Hypothalamus (tissue), 51 donors: ENCODE results near the gene WDR47.
A peak's percentile ranks its signal among the peaks of the same experiment; 100 is the strongest.
"Not testable (repeated sequence)": the region's sequence is repeated elsewhere in the genome, so short reads cannot be mapped to it uniquely, and the experiment has no call there.

ENCODE experiments used
- DNase-seq, 51 donors: peaks; one replicate each; lab custom pipeline; 2025; lab: John Stamatoyannopoulos, UW

The WDR47 gene

GRCh38 chr1:109056064-109056463 lies 14.2 kb upstream of the WDR47 start:
- DNase-seq, result no peak

- DNase-seq, result not testable (repeated sequence)
Measured at GRCh38 chr1:109052145-109052544, 10.2 kb upstream of the WDR47 start.

- DNase-seq, result no peak
Measured at GRCh38 chr1:109050228-109050995, 8.5 kb upstream of the WDR47 start.

GRCh38 chr1:109048335-109048734 lies 6.4 kb upstream of the WDR47 start:
- no peak for DNase-seq

GRCh38 chr1:109047339-109047738 lies 5.4 kb upstream of the WDR47 start:
- DNase-seq, result no peak

- DNase-seq, result no peak
Measured at GRCh38 chr1:109046671-109047070, 4.8 kb upstream of the WDR47 start.

GRCh38 chr1:109045595-109045994 lies 3.7 kb upstream of the WDR47 start:
- DNase-seq, result no peak

- peak in 31 of 51 donors; percentile 3 to 72 (median 33) for DNase-seq
Measured at GRCh38 chr1:109040989-109041620, 797 bp downstream of the WDR47 start.

- DNase-seq, result peak in 1 of 51 donors; percentile 41
Measured at GRCh38 chr1:109040627-109040988, 1.3 kb downstream of the WDR47 start.

GRCh38 chr1:109034382-109034781 lies 7.5 kb downstream of the WDR47 start:
- DNase-seq, result no peak

- DNase-seq, result not testable (repeated sequence)
Measured at GRCh38 chr1:109029493-109029892, 12.4 kb downstream of the WDR47 start.

GRCh38 chr1:109027841-109028240 lies 14.1 kb downstream of the WDR47 start:
- no peak for DNase-seq

- DNase-seq, result no peak
Measured at GRCh38 chr1:109025694-109026093, 16.2 kb downstream of the WDR47 start.

GRCh38 chr1:109024646-109025045 lies 17.3 kb downstream of the WDR47 start:
- no peak for DNase-seq

- no peak for DNase-seq
Measured at GRCh38 chr1:109020693-109021257, 21.1 kb downstream of the WDR47 start.

GRCh38 chr1:109017719-109018118 lies 24.2 kb downstream of the WDR47 start:
- DNase-seq, result not testable (repeated sequence)

- DNase-seq, result no peak
Measured at GRCh38 chr1:109017134-109017533, 24.8 kb downstream of the WDR47 start.

GRCh38 chr1:109011335-109011734 lies 30.6 kb downstream of the WDR47 start:
- peak in 7 of 51 donors; percentile 0 to 12 (median 1) for DNase-seq

- DNase-seq, result not testable (repeated sequence)
Measured at GRCh38 chr1:108996622-108997021, 45.3 kb downstream of the WDR47 start.

GRCh38 chr1:108983114-108983513 lies 58.8 kb downstream of the WDR47 start:
- no peak for DNase-seq

- DNase-seq, result no peak
Measured at GRCh38 chr1:108976658-108977057, 65.2 kb downstream of the WDR47 start.

GRCh38 chr1:108972951-108973350 lies 69.0 kb downstream of the WDR47 start:
- peak in 11 of 51 donors; percentile 3 to 52 (median 18) for DNase-seq
